ENCODE data around the gene ALPL. TPM values are rescaled to one million over a fixed set of nuclear protein-coding genes. Genes with fewer than 3 reads are reported as not detected.

The ALPL gene
- total and polyA plus RNA-seq, 10 of the 15 experiments (the other 5 are each of a cell fraction or from before 2014, with no cell fraction given), result 0.07 to 0.59 (median 0.31) TPM; not detected in 2

DNA sequence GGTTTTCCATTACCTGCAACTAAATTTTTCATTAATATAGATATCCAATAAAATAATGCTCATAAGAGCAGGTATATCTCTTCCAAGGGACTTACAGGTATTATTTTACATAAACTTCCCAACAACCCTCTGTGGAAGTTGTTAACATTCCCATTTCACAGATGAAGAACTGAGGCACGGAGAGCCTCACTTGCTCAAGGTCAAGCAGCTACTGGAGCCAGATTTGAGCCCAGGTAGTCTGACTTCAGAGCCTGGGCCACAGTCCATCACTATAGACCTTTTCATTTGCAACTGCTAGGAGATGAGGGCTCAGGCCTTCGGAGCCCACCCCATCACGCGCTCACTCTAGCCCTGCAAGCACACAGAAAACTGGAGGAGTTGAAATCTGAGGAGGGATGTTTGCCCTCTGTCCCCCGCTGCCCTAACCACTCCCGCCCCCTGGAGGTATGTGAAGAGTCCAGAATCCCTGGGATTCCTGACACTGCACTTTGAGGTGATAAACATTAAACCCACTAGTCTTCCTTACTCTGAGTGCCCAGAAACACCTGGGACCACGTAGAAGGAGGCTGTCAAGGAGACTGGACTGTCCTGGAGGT, 11.7 kb upstream of the ALPL start (continued):
- TF ChIP-seq, protein P1, sequence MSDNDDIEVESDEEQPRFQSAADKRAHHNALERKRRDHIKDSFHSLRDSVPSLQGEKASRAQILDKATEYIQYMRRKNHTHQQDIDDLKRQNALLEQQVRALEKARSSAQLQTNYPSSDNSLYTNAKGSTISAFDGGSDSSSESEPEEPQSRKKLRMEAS (IDR thresholded peaks at IDR 0.05; ENCODE audit: low read depth, low read length), result no peak

DNA sequence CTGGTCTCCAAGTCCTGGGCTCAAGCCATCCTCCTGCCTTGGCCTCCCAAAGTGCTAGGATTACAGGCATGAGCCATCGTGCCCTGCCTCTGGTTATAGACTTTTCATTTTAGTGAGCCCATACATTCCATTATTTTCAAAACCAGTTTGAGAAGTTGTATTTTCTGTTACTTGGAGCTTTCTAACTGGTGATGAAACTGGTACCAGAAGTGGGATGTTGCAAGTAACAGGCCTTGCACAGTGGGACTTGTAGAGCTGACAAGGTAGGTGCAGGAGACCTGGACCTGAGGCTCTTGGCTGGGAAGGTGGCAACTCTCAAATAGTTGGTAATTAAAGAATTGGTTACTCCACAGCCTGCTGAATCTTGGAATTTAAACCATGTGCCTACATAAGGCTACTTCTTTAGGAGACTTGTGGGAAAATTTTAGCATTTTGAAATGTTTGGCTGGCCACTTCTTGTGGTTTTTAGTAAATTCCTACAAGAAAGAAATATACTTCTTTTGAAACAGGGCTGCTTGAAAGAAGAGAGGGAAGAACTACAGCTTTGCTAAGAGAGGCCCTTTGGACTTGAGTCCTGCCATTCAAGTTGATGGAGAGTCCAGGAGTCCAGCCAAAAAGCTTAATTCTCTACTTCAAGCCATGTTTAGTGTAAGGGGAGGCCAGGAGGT, 9.8 kb upstream of the ALPL start:
- H3K9me3 ChIP-seq (replicated peaks; ENCODE audit: control insufficient read depth, insufficient read depth, low read length), result no peaks in the 10 kb centered on the region
- no peaks in the 10 kb centered on the region for H3K79me2 ChIP-seq (ENCODE audit: control insufficient read depth, insufficient read depth, low read length)
- H4K20me1 ChIP-seq (ENCODE audit: control insufficient read depth, insufficient read depth), result no peaks in the 10 kb centered on the region
- H3K9ac ChIP-seq (ENCODE audit: control insufficient read depth, insufficient read depth, low read length), result no peak overlapping the region
- peaks cover 2 to 5% of the 10 kb centered on the region in 2 experiments for H3K27me3 ChIP-seq (replicated peaks in 1 of 2; ENCODE audit: control insufficient read depth in 2 of 2, insufficient read depth in 2 of 2, low read length in 1 of 2)
- H3K4me2 ChIP-seq (ENCODE audit: control insufficient read depth, insufficient read depth), result no peak overlapping the region
- intact Hi-C loops (cut with micrococcal nuclease; ENCODE audit: unreplicated experiment) (no loop called here), in situ Hi-C loops (cut with MboI) (no loop called here)
- no peaks in the 10 kb centered on the region for H3K4me1 ChIP-seq (ENCODE audit: control insufficient read depth, insufficient read depth, low read length)
- no peak overlapping the region for H2AFZ ChIP-seq (ENCODE audit: control insufficient read depth, low read depth, low read length)
- no peak for DNase-seq (ENCODE audit: low read depth, low spot score)
- H3K4me3 ChIP-seq, result no peak overlapping the region
- no peak for TF ChIP-seq CREB1 (IDR thresholded peaks at IDR 0.05; ENCODE audit: low read depth)
- TF ChIP-seq EED (IDR thresholded peaks at IDR 0.05; ENCODE audit: low read depth), result no peak
- no peak for TF ChIP-seq MYB (IDR thresholded peaks at IDR 0.05; ENCODE audit: borderline replicate concordance, low read depth, low read length)
- TF ChIP-seq ZNF274 (IDR thresholded peaks at IDR 0.05; ENCODE audit: insufficient read depth, insufficient read length), result no peak
- TF ChIP-seq HDAC6 (IDR thresholded peaks at IDR 0.05; ENCODE audit: unreplicated experiment), result no peak
- TF ChIP-seq LARP7 (IDR thresholded peaks at IDR 0.05), result no peak
- TF ChIP-seq EP300 (IDR thresholded peaks at IDR 0.05; ENCODE audit: borderline replicate concordance in 1 of 2, control insufficient read depth in 1 of 2, low read depth in 2 of 2, low read length in 2 of 2), result no peak
- TF ChIP-seq RCOR1 (conservative IDR thresholded peaks at IDR 0.05; ENCODE audit: low read depth, low read length), result no peak
- TF ChIP-seq, protein P2, sequence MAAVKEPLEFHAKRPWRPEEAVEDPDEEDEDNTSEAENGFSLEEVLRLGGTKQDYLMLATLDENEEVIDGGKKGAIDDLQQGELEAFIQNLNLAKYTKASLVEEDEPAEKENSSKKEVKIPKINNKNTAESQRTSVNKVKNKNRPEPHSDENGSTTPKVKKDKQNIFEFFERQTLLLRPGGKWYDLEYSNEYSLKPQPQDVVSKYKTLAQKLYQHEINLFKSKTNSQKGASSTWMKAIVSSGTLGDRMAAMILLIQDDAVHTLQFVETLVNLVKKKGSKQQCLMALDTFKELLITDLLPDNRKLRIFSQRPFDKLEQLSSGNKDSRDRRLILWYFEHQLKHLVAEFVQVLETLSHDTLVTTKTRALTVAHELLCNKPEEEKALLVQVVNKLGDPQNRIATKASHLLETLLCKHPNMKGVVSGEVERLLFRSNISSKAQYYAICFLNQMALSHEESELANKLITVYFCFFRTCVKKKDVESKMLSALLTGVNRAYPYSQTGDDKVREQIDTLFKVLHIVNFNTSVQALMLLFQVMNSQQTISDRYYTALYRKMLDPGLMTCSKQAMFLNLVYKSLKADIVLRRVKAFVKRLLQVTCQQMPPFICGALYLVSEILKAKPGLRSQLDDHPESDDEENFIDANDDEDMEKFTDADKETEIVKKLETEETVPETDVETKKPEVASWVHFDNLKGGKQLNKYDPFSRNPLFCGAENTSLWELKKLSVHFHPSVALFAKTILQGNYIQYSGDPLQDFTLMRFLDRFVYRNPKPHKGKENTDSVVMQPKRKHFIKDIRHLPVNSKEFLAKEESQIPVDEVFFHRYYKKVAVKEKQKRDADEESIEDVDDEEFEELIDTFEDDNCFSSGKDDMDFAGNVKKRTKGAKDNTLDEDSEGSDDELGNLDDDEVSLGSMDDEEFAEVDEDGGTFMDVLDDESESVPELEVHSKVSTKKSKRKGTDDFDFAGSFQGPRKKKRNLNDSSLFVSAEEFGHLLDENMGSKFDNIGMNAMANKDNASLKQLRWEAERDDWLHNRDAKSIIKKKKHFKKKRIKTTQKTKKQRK (IDR thresholded peaks at IDR 0.05; ENCODE audit: low read depth, low read length), result no peak
- no peak for TF ChIP-seq NFYB (IDR thresholded peaks at IDR 0.05; ENCODE audit: insufficient read depth, low read depth, low read length)
- no peak for TF ChIP-seq CBX5 (IDR thresholded peaks at IDR 0.05; ENCODE audit: low read depth)
- TF ChIP-seq NBN (IDR thresholded peaks at IDR 0.05), result no peak
- TF ChIP-seq SREBF1 (IDR thresholded peaks at IDR 0.05; ENCODE audit: low read length), result no peak
- no peak for TF ChIP-seq IRF4 (IDR thresholded peaks at IDR 0.05; ENCODE audit: low read depth, low read length)
- no peak overlapping the region for H3K27ac ChIP-seq (ENCODE audit: control insufficient read depth, insufficient read depth)
- ChIA-PET CTCF (interaction anchor here (0.6 to 1.1 kb wide), 2 partner anchors 11 to 12 kb away, joined by 3 to 4 read pairs; no protein-coding TSS in a partner anchor), RAD21 (ENCODE audit: unreplicated experiment) (no interaction called here), SMC1A (ENCODE audit: uncharacterized antibody, unreplicated experiment) (interaction anchor here (1.2 kb wide), 1 partner anchor 45 kb away, joined by 3 read pairs; no protein-coding TSS in a partner anchor), POLR2A (interaction anchor here (0.7 kb wide), 1 partner anchor 23 kb away, joined by 3 read pairs; no protein-coding TSS in a partner anchor)
- no peak for ATAC-seq
- BruUV-seq (replicated peaks), result no TSS peak
- 5% methylated on average over 1 of the region's 1 CpG for WGBS (ENCODE audit: insufficient coverage, insufficient replicate concordance, low lambda C conversion rate, missing lambda C conversion rate)
- H3K36me3 ChIP-seq (ENCODE audit: control insufficient read depth in 2 of 2, insufficient read depth in 2 of 2, low read length in 1 of 2), result no peaks in the 10 kb centered on the region
- FAIRE-seq, result no peak

All from GM12878 (cell line).